Stomach (tissue), 9 donors: ENCODE results near the gene KIF13A. TPM values are rescaled to one million over a fixed set of nuclear protein-coding genes. Genes with fewer than 3 reads are reported as not detected.
"Not testable (repeated sequence)": the region's sequence is repeated elsewhere in the genome, so short reads cannot be mapped to it uniquely, and the experiment has no call there.

Source experiments
- DNase-seq, 2 donors: peaks; one replicate each; pipeline versions ENCODE4 v3.0.0 to v3.0.0-alpha.2; 2013 to 2019
- H3K27ac ChIP-seq, 5 donors: fragments of 200-600 bp in 4 of 5; sonication (generic) in 4 of 5; one replicate each; pipeline ENCODE4 v1.5.1; 2013 to 2019; ENCODE audit warnings: mild to moderate bottlenecking in 1 of 5, moderate library complexity in 1 of 5
- H3K27me3 ChIP-seq, 3 donors: fragments of 200-600 bp; sonication (generic); one replicate each; pipeline ENCODE4 v1.5.1; 2017 to 2019; ENCODE audit warnings: mixed run types in 1 of 3
- H3K36me3 ChIP-seq, 4 donors: fragments of 200-600 bp; sonication (generic); 1 replicate in 3 of 4; 2 replicates in 1 of 4; pipeline ENCODE4 v1.5.1; 2016 to 2019
- H3K4me1 ChIP-seq, 4 donors: fragments of 200-600 bp; sonication (generic); one replicate each; pipeline ENCODE4 v1.5.1; 2016 to 2019
- H3K4me3 ChIP-seq, 4 donors: fragments of 200-600 bp; sonication (generic) in 3 of 4; one replicate each; pipeline ENCODE4 v1.5.1; 2016 to 2019; ENCODE audit warnings: mild to moderate bottlenecking in 1 of 4
- H3K9me3 ChIP-seq, 4 donors: fragments of 200-600 bp; sonication (generic); one replicate each; pipeline ENCODE4 v1.5.1; 2016 to 2019
- CTCF ChIP-seq, 7 experiments: fragments of 450-650 bp in 4 of 7; fragments of 200-600 bp in 3 of 7; sonication (generic) in 3 of 7; IDR thresholded peaks; one replicate each; pipeline ENCODE4 v1.5.1; 2016 to 2019; ENCODE audit warnings: antibody characterized with exemption in 7 of 7, control low read depth in 2 of 7, mild to moderate bottlenecking in 1 of 7
- EP300 ChIP-seq: sonication (generic); formaldehyde crosslinking; IDR thresholded peaks from one replicate; pipeline ENCODE4 v1.6.1; 2017; ENCODE audit warnings: antibody characterized with exemption
- POLR2A ChIP-seq, 4 donors: fragments of 450-650 bp; IDR thresholded peaks; one replicate each; pipeline ENCODE4 v1.6.1; 2016; ENCODE audit warnings: antibody characterized with exemption in 4 of 4, control low read depth in 2 of 4, mild to moderate bottlenecking in 1 of 4, moderate library complexity in 1 of 4
- POLR2AphosphoS5 ChIP-seq, 3 donors: sonication (generic); formaldehyde crosslinking; IDR thresholded peaks; one replicate each; pipeline ENCODE4 v1.6.1; 2016; ENCODE audit warnings: antibody characterized with exemption in 3 of 3
- WGBS, 5 donors: extraction: QIAGEN DNeasy Blood & Tissue Kit in 3 of 5; methylation state at CpG; one replicate each; pipeline versions ENCODE4 v1.1.5 to v1.1.7; 2013 to 2018; 5-methylcytosine and 5-hydroxymethylcytosine counted together
- intact Hi-C: fragments of 100-400 bp; cut with DNase I; formaldehyde crosslinking; loops from one replicate; pipeline ENCODE4 v1.15.1; 2023; ENCODE audit warnings: low total_unique reads
- polyA plus RNA-seq, 3 donors: library from polyadenylated mRNA; stranded (reverse); fragments of 200-250 nt; gene quantifications; one replicate each; pipeline ENCODE4 v1.2.3, GENCODE V29; 2013
- total RNA-seq, 5 donors: library from RNA; depleted of rRNA; stranded (reverse); fragments of >200 nt; gene quantifications; one replicate each; pipeline versions ENCODE4 v1.1.0 to v1.2.3, GENCODE V29; 2014 to 2016
- donor health status: healthy with polysubstance abuse.
- donor health status: Bipolar disorder and iron deficiency.
- donor health status: healthy.

Gene KIF13A
- total and polyA plus RNA-seq, 8 donors = 9.2 to 60.6 (median 23.6) TPM

- H3K9me3 ChIP-seq = peaks cover 10 to 29% (median 23%) of the 10 kb centered on the region in 4 donors
- TF ChIP-seq POLR2AphosphoS5 (IDR thresholded peaks at IDR 0.05) (no peak), POLR2A (IDR thresholded peaks at IDR 0.05) (no peak), CTCF (IDR thresholded peaks at IDR 0.05) (no peak), EP300 (no peak)
- 56 to 68% (median 65%) methylated on average over 5 of the region's 5 CpGs for WGBS, 5 donors
- intact Hi-C loops = no loop called here
- H3K4me3 ChIP-seq = no peak overlapping the region
- H3K36me3 ChIP-seq = no peaks in the 10 kb centered on the region
- H3K4me1 ChIP-seq = no peaks in the 10 kb centered on the region
- no peak overlapping the region for H3K27ac ChIP-seq
- DNase-seq = no peak
- H3K27me3 ChIP-seq = no peaks in the 10 kb centered on the region
These were observed 246.7 kb downstream of the KIF13A start for GRCh38 chr6:17740559-17741220.

GRCh38 chr6:17737704-17738252 lies 249.7 kb downstream of the KIF13A start:
- Histone ChIP-seq H3K9me3 (peaks cover 10 to 29% (median 23%) of the 10 kb centered on the region in 4 donors), H3K4me1 (no peaks in the 10 kb centered on the region), H3K4me3 (no peak overlapping the region), H3K27me3 (no peaks in the 10 kb centered on the region), H3K36me3 (no peaks in the 10 kb centered on the region), H3K27ac (no peak overlapping the region)
- TF ChIP-seq POLR2AphosphoS5 (IDR thresholded peaks at IDR 0.05) (no peak), EP300 (no peak), POLR2A (IDR thresholded peaks at IDR 0.05) (no peak), CTCF (IDR thresholded peaks at IDR 0.05) (no peak)
- intact Hi-C loops = no loop called here
- WGBS, 5 donors = 86 to 97% (median 92%) methylated on average over 1 of the region's 1 CpG
- no peak for DNase-seq

DNA sequence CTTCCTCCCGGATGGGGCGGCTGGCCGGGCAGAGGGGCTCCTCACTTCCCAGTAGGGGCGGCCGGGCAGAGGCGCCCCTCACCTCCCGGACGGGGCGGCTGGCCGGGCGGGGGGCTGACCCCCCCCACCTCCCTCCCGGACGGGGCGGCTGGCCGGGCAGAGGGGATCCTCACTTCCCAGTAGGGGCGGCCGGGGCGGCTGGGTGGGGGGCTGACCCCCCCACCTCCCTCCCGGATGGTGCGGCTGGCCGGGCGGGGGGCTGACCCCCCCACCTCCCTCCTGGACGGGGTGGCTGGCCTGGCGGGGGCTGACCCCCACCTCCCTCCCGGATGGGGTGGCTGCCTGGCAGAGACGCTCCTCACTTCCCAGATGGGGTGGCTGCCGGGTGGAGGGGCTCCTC lies 252.1 kb downstream of the KIF13A start:
- intact Hi-C loops, H3K4me3 ChIP-seq, H3K36me3 ChIP-seq, H3K27ac ChIP-seq, H3K4me1 ChIP-seq, H3K27me3 ChIP-seq, DNase-seq: not testable (repeated sequence)
- peaks cover 10 to 29% (median 23%) of the 10 kb centered on the region in 4 donors for H3K9me3 ChIP-seq
- WGBS, 5 donors = 95 to 98% (median 95%) methylated on average over 10 to 20 of the region's 27 CpGs; no CpG with 5 or more reads in 2 of the 5 donors

DNA sequence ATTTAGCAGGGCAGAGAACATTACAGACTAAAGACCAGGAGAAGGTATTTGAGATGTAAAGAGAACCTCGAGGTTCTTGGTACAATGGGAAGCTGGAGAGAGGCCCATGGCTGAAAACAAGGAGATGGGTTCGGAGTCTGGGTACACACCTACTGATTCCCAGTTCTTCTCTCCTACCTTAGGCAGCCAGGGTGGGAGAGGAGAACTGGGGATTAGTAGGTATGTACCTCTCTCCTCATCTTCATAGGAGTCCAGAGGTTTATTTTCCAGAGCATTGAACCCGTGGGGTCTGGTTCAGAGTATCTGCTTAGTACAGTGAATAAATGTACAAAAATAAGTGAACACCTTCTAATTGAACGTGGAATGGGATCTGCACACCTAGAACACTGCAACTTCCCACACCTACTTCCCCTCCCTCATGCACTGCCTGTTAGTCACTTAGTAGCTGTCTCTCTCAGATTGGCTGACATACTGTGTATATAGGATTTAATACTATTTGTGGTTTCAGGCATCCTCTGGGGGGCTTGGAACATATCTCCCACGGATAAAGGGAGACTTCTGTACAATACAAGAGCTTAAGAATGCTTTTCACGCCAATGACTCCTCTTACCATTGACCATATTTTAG lies 257.2 kb downstream of the KIF13A start:
- DNase-seq = no peak
- no peaks in the 10 kb centered on the region for H3K36me3 ChIP-seq

More for the DNA sequence above, 257.2 kb downstream of the KIF13A start:
- Histone ChIP-seq H3K4me1 (no peaks in the 10 kb centered on the region), H3K27me3 (no peaks in the 10 kb centered on the region), H3K27ac (no peak overlapping the region), H3K4me3 (no peak overlapping the region), H3K9me3 (no peaks in the 10 kb centered on the region)
- intact Hi-C loops = no loop called here
- 77 to 83% (median 80%) methylated on average over 6 of the region's 6 CpGs for WGBS, 5 donors
- TF ChIP-seq CTCF (IDR thresholded peaks at IDR 0.05) (no peak), EP300 (no peak), POLR2AphosphoS5 (IDR thresholded peaks at IDR 0.05) (no peak), POLR2A (IDR thresholded peaks at IDR 0.05) (no peak)
